ENCODE results near the gene TMPRSS11E.
"Not testable (repeated sequence)": the region's sequence is repeated elsewhere in the genome, so short reads cannot be mapped to it uniquely, and the experiment has no call there.

DNA sequence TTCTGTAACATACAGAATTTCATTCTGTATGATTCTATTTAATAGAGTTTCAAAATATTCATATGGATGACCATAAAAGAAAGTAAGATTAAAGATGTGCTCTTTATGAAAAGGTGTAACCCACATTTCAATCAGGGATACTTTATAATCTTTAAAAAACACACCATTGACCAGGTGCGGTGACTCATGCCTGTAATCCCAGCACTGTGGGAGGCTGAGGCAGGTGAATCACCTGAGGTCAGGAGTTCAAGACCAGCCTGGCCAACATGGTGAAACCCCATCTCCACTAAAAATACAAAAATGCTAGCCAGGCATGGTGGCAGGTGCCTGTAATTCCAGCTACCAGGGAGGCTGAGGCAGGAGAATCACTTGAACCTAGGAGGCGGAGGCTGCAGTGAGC is 35.2 kb upstream of the TMPRSS11E start:
- not testable (repeated sequence) for TF ChIP-seq FOXM1 (IDR thresholded peaks at IDR 0.05; ENCODE audit: borderline replicate concordance); TARDBP (IDR thresholded peaks at IDR 0.05); ZNF384 (IDR thresholded peaks at IDR 0.05); SP1 (IDR thresholded peaks at IDR 0.05)
